Measurements from ENCODE around the gene ARID2. TPM values are rescaled to one million over a fixed set of nuclear protein-coding genes. Genes with fewer than 3 reads are reported as not detected.

Gene ARID2
- total and polyA plus RNA-seq, 9 of the 15 experiments (the other 6 are each of a cell fraction or from before 2014, with no cell fraction given), result 13.4 to 41.6 (median 29.4) TPM

DNA sequence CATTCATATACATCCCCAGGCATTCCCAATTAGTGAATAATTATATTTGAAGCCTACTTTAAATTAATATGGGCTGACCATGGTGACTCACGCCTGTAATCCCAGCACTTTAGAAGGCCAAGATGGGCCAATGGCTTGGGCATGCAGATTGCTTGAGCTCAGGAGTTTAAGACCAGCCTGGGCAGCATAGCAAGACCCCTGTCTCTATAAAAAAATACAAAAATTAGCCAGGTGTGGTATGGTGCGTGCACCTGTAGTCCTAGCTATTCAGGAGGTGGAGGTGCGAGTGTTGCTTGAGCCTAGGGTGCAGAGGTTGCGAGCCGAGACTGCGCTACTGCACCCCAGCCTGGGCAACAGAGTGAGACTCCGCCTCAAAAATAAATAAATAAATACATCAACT is 7.6 kb upstream of the ARID2 start:
- POLR2A ChIA-PET, result no interaction called here
- H2AFZ ChIP-seq (ENCODE audit: low read depth, low read length), result no peak overlapping the region
- H3K27ac ChIP-seq (ENCODE audit: extremely low read depth, low read depth, low read length), result no peak overlapping the region
- H3K79me2 ChIP-seq (ENCODE audit: control insufficient read depth, insufficient read depth, low read length), result peaks cover 66% of the 10 kb centered on the region
- in situ Hi-C loops (cut with MboI), result no loop called here
- TF ChIP-seq TBP (optimal IDR thresholded peaks at IDR 0.05; ENCODE audit: low read depth, low read length), result no peak
- TF ChIP-seq, protein P1, sequence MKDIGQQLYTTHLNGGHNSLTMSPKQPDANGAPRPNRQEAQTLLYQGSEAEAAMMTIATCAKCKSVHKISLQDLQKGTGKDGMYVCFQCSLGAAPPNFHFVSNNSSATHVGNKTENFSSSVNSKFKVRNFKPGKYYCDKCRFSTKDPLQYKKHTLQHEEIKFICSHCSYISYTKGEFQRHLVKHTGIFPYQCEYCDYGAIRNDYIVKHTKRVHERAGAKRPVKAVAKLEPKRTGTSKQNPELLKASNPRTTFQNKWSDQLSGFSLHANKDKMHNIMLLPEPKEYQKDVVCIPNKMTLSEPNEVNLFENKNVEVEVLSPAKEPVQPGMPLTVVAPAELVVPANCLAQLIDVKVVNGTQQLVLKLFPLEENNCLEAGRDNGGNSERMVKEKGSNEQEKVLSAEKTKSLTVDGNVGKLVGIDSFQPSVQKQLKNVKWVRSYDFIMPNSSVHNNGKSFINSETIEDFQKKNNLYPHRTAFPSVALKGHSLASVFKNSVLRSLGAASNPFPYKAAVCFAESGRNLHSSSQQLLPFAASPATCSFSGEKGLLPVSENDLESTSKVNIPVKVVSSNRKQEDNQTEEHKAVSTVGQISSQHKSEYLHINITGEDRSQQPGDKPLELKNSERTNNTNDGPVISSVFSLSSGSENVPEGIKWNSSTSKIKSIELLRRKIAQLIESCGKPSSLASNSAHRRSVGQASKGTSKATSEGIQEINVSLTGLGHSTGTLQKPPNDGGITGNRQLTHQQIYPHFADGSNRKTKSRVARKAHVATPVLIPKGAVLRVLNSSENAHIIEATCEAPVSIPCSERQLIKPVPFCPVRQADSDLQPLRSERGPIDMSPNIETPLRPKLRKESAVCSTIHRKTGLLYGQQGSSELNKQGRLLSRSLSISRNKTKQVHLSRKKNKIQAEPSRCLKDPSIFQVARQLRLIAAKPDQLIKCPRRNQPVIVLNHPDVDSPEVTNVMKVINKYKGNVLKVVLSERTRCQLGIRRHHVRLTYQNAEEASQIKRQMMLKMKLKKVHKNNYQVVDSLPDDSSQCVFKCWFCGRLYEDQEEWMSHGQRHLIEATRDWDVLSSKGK (CRISPR knock-in tag; IDR thresholded peaks at IDR 0.05), result no peak
- peak; percentile 87 for TF ChIP-seq ZNF121 (CRISPR knock-in tag; conservative IDR thresholded peaks at IDR 0.05)
- TF ChIP-seq ZNF41 (CRISPR knock-in tag; conservative IDR thresholded peaks at IDR 0.05), result no peak
- TF ChIP-seq BCOR (IDR thresholded peaks at IDR 0.05), result 0 out of 2 replicates have a peak, but pooled peaks have one; percentile 25
- no peak for TF ChIP-seq KDM1A (IDR thresholded peaks at IDR 0.05)
- TF ChIP-seq BRF1 (IDR thresholded peaks at IDR 0.05; ENCODE audit: borderline replicate concordance, extremely low read depth, insufficient read length), result no peak
- no peak for TF ChIP-seq ZNF146 (CRISPR knock-in tag; IDR thresholded peaks at IDR 0.05; ENCODE audit: unreplicated experiment)
- no peak for TF ChIP-seq POLR2H (tag; IDR thresholded peaks at IDR 0.05; ENCODE audit: low read depth)
- no peak for TF ChIP-seq SP2 (IDR thresholded peaks at IDR 0.05; ENCODE audit: extremely low read depth, low read depth, low read length, poor library complexity, severe bottlenecking)
- no peak for TF ChIP-seq IFI16 (CRISPR knock-in tag; IDR thresholded peaks at IDR 0.05)
- peak; percentile 16 for TF ChIP-seq RBM25 (IDR thresholded peaks at IDR 0.05; ENCODE audit: low read depth, low read length, severe bottlenecking)
- intact Hi-C loops (cut with micrococcal nuclease), result loop anchor here (10.0 kb wide), 1 partner anchor 457 kb away; no protein-coding TSS in a partner anchor
- CTCF ChIA-PET (ENCODE audit: low intra/inter-chr PET ratio), result no interaction called here
- no peaks in the 10 kb centered on the region for H3K36me3 ChIP-seq (ENCODE audit: control insufficient read depth, insufficient read depth, low read length)
- 91% methylated on average over 7 of the region's 7 CpGs for WGBS (ENCODE audit: insufficient coverage, low coverage, missing lambda C conversion rate)
- no peak overlapping the region for H3K4me3 ChIP-seq
- H3K9me3 ChIP-seq (replicated peaks; ENCODE audit: control insufficient read depth, insufficient read depth, low read depth, low read length), result no peaks in the 10 kb centered on the region
- no peaks in the 10 kb centered on the region for H3K9me1 ChIP-seq (ENCODE audit: control insufficient read depth, insufficient read depth, low read length)
- H3K9ac ChIP-seq (ENCODE audit: insufficient read depth in 1 of 2, low read depth in 2 of 2, low read length in 2 of 2), result no peak overlapping the region
- peaks cover 0 to 3% of the 10 kb centered on the region in 2 experiments; a peak in 2 of 5 replicates for H3K4me1 ChIP-seq (replicated peaks in 1 of 2; ENCODE audit: control insufficient read depth in 2 of 2, insufficient read depth in 2 of 2, low read length in 2 of 2)
- H4K20me1 ChIP-seq (replicated peaks; ENCODE audit: control insufficient read depth, insufficient read depth, low read length), result no peaks in the 10 kb centered on the region; the same call in 1 of the 2 replicates
- no TSS peak for BruUV-seq (replicated peaks)
- H3K4me2 ChIP-seq (ENCODE audit: insufficient read depth, low read length), result no peak overlapping the region
- FAIRE-seq (no peak), ATAC-seq (no peak), DNase-seq (ENCODE audit: extremely low read depth in 1 of 4, low spot score in 3 of 4) (no peak)
- H3K27me3 ChIP-seq (ENCODE audit: control insufficient read depth in 2 of 2, insufficient read depth in 2 of 2, low read length in 2 of 2), result no peaks in the 10 kb centered on the region
